HG02870 (cell line): ENCODE data around the gene ABHD18.
"Not testable (repeated sequence)": the region's sequence is repeated elsewhere in the genome, so short reads cannot be mapped to it uniquely, and the experiment has no call there.

Source experiments
- ATAC-seq: cut with Tn5 transposase; IDR thresholded peaks from one replicate; pipeline ENCODE4 v1.9.1; 2021; ENCODE audit warnings: mild to moderate bottlenecking, moderate library complexity; ENCODE audit not compliant: unreplicated experiment

Gene ABHD18

DNA sequence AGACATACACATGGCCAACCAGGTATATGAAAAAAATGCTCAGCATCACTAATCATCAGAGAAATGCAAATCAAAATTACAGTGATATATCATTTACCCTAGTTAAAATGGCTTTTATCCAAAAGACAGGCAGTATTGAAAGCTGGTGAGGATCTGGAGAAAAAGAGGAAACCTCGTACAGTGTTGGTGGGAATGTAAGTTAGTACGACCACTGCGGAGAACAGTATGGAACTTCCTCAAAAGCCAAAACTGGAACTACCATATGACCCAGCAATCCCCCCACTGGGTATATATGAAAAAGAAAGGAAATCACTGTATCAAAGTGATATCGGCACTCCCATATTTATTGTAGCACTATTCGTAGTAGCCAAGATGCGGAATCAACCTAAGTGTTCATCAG is 23.4 kb downstream of the ABHD18 start:
- no peak for ATAC-seq

DNA sequence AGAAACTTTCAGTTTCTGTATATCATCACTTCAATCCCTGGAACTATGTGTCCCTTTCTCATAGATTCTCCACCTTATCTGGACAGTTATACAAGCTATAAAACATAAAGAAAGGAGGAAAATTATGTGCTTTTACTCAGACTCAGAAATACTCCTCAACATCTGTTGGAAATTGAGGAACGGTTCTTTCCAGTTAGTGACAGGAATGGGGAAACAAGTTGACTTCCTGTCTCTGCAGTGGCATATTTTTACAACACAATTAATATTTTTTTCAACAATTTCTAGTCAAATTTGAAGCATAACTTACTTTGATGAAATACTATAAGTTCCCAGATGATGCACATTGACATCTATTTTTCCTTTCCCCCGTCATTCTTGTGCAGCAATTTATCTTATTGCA is 27.9 kb downstream of the ABHD18 start:
- ATAC-seq: no peak

DNA sequence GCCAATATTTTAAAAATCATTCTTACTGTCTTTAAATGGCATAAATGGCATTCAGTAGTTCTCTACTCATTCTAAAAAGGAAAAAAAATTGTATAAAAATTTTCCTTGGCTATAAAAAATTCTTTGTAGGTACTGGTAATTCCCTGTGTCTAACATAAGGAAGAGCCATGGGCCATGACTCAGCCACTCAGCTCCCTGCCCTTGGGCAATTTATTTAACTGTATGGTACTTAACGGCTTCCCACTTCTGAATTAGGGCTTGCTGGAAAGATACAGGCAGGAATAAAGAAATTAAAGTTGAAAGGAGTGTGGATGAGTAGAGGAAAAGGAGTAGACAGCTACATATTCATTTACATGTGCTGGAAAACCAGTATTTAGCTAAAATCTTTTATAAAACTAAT is 30.6 kb downstream of the ABHD18 start:
- ATAC-seq: no peak

GRCh38 chr4:127996521-127996920 is 31.3 kb downstream of the ABHD18 start:
- not testable (repeated sequence) for ATAC-seq

- ATAC-seq: peak; percentile 98
These were observed 32.6 kb downstream of the ABHD18 start for GRCh38 chr4:127997534-127998388.

DNA sequence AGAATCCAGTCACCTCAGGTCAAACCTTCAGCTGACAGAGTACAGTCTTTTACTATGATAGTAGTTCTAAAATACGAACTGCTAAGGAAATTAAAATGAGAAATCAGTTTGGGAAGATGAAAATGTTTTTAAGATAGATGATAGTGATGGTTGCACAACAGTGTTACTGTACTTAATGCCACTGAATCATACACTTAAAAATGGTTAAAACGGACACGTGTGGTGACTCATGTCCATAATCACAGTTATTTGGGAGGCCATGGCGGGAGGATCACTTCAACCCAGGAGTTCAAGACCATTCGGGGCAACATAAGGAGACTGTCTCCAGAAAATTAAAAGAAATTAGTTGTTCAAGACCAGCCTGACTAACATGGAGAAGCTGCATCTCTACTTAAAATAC is 41.4 kb downstream of the ABHD18 start:
- no peak for ATAC-seq

DNA sequence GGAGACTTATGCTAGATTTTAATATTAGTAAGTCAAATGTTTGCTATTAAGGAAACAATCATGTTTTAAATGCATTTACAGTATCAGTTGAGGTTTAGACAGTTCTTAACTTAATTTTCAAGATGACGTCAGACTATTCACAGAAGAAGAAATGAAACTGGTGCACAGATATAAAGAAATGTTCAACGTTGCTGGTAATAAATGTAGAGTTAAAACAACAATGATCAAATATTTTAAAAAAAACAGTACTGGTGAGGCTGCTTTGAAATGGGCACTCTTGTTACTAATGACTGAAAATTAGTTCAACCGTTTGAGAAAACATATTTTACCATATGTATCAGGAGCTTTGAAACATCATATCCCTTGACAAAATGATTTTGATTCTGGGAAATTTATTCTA is 44.2 kb downstream of the ABHD18 start:
- no peak for ATAC-seq

DNA sequence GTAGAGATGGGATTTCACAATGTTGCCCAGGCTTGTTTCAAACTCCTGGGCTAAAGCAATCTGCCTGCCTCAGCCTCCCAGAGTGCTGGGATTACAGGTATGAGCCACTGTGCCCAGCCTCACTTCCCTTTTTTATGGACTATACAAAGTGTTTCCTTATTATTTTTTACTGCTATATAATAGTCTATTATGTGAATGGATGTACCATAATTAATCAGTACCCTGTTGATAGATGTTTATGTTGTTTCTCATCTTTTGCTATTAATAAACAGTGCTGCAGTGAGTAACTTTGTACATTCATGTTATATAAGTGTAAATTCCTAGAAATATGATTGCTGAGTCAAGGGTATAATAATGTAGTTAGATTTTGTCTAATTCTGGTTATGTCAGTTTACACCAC is 60.1 kb downstream of the ABHD18 start:
- ATAC-seq: no peak

- no peak for ATAC-seq
These were observed 64.7 kb downstream of the ABHD18 start for GRCh38 chr4:128029907-128030306.

GRCh38 chr4:128031756-128032384 is 66.7 kb downstream of the ABHD18 start:
- ATAC-seq: no peak

GRCh38 chr4:128039568-128039967 is 74.4 kb downstream of the ABHD18 start:
- ATAC-seq: no peak

DNA sequence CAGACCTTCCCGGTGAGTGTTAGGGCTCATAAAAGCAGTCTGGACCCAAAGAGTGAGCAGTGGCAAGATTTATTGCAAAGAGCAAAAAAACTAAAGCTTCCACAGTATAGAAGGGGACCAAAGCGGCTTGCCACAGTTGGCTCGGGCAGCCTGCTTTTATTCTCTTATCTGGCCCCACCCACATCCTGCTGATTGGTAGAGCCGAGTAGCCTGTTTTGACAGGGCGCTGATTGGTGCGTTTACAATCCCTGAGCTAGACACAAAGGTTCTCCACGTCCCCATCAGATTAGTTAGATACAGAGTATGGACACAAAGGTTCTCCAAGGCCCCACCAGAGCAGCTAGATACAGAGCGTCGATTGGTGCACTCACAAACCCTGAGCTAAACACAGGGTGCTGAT is 81.8 kb downstream of the ABHD18 start:
- not testable (repeated sequence) for ATAC-seq

GRCh38 chr4:128047514-128047913 is 82.3 kb downstream of the ABHD18 start:
- not testable (repeated sequence) for ATAC-seq

GRCh38 chr4:128051229-128051628 is 86.0 kb downstream of the ABHD18 start:
- not testable (repeated sequence) for ATAC-seq

- ATAC-seq: not testable (repeated sequence)
These were observed 89.7 kb downstream of the ABHD18 start for GRCh38 chr4:128054907-128055306.

DNA sequence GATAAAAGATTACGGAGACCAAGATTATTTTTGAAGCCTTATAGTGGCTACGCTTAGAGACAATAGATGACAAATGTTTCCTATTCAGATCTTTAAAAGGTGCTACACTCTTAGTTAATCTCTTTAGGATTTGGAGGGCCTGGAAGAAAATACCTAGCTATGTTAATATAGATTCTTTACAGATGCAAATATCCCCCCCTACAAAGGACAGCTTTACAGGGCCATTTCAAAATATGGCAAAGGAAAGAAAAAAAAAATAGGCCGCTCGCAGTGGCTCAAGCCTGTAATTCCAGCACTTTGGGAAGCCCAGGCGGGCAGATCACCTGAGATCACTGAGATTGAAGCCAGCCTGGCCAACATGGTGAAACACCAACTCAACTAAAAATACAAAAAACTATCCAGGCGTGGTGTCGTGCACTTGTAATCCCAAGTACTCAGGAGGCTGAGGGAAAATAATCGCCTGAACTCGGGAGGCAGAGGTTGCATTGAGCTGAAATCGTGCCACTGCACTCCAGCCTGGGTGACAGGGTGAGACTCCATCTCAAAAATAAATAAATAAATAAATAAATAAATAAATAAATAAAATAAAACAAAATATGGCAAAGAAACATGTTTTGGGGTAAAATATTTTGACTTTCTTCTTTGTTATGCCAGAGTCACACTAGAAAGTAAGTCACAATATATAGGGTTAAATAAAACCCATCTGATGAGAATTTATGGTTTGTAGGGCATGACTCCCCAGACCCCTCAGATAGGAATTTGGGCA is 90.4 kb downstream of the ABHD18 start:
- ATAC-seq: not testable (repeated sequence)

DNA sequence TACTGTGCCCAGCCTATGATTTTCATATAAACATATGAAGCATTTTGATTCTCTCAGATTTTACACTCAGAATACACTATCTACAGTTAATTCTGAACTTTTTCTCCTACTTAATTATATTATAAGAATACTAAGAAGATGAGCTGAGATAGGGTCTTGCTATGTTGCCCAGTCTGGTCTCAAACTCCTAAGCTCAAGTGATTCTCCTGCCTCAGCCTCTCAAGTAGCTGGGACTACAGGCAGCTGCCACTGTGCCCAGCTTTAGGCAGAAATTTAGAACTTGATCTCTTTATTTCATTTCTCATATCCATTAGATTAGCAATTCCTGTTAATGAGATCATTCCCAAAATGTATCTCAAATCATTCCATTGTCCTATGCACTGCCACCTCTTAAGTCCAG is 91.2 kb downstream of the ABHD18 start:
- no peak for ATAC-seq

GRCh38 chr4:128060121-128060698 is 95.0 kb downstream of the ABHD18 start:
- no peak for ATAC-seq

- peak; percentile 87 for ATAC-seq
These were observed 95.7 kb downstream of the ABHD18 start, which contains the start of gene LARP1B for GRCh38 chr4:128060699-128061565. Gene LARP1B, plus strand, starts transcription at chr4:128061312. Its CDS starts 13,640 bp downstream, at chr4:128074952.
